ENCODE measurements around the gene NOLC1. TPM values are rescaled to one million over a fixed set of nuclear protein-coding genes. Genes with fewer than 3 reads are reported as not detected.

Gene NOLC1
- total RNA-seq, 2 experiments from 2014 or later, result 210 to 215 TPM

DNA sequence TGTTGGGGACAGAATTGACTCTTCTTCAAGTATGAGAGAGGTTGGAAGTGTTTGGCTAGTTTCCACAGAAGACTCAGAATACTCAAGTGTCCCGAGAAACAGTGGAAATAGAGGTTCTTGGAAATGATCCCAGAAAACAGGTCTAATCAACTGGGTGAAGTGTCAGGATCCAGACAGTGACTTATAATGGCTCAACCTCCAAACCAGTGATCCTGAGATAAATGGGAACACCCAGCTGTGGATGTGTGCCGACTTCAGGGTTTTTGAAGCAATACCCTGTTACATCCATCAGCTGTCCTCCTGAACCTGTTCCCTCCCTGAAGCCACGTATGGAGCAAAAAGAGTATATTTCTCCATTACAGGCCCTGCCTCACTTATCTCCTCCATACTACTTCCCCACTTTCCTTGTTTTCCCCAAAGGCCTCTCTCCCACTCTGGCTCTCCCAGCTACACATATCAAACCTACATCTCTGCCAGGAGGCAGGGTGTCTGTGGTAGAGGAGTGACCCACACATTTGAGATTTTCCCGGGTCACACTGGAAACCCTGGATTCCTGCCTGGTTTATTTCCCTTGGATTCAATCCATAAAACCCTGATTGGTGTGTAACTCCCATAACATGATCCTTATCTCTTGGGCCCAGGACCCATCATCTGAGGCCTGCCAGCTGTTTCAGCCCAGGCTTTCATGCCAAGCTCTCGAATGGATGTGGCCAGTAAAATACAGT, 56.3 kb downstream of the NOLC1 start:
- Mint-ChIP-seq H3K4me3 (no peak overlapping the region), H3K36me3 (ENCODE audit: low read depth) (no peaks in the 10 kb centered on the region), H3K4me1 (ENCODE audit: low read depth) (no peaks in the 10 kb centered on the region), H3K9me3 (peaks cover 9% of the 10 kb centered on the region), H3K27me3 (no peaks in the 10 kb centered on the region), H3K27ac (no peak overlapping the region)
- DNase-seq (no peak), ATAC-seq (no peak)
- POLR2A ChIA-PET, result interaction anchor here (1.0 kb wide), 1 partner anchor 43 kb away, joined by 3 read pairs; no protein-coding TSS in a partner anchor
- CTCF ChIA-PET, result interaction anchor here (0.7 to 2.6 kb wide), 4 partner anchors 8 to 22 kb away, joined by 3 to 14 read pairs (median 4); no protein-coding TSS in a partner anchor
- TF ChIP-seq, protein P1, sequence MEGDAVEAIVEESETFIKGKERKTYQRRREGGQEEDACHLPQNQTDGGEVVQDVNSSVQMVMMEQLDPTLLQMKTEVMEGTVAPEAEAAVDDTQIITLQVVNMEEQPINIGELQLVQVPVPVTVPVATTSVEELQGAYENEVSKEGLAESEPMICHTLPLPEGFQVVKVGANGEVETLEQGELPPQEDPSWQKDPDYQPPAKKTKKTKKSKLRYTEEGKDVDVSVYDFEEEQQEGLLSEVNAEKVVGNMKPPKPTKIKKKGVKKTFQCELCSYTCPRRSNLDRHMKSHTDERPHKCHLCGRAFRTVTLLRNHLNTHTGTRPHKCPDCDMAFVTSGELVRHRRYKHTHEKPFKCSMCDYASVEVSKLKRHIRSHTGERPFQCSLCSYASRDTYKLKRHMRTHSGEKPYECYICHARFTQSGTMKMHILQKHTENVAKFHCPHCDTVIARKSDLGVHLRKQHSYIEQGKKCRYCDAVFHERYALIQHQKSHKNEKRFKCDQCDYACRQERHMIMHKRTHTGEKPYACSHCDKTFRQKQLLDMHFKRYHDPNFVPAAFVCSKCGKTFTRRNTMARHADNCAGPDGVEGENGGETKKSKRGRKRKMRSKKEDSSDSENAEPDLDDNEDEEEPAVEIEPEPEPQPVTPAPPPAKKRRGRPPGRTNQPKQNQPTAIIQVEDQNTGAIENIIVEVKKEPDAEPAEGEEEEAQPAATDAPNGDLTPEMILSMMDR (IDR thresholded peaks at IDR 0.05), result no peak
- intact Hi-C loops (cut with micrococcal nuclease), result no loop called here

DNA sequence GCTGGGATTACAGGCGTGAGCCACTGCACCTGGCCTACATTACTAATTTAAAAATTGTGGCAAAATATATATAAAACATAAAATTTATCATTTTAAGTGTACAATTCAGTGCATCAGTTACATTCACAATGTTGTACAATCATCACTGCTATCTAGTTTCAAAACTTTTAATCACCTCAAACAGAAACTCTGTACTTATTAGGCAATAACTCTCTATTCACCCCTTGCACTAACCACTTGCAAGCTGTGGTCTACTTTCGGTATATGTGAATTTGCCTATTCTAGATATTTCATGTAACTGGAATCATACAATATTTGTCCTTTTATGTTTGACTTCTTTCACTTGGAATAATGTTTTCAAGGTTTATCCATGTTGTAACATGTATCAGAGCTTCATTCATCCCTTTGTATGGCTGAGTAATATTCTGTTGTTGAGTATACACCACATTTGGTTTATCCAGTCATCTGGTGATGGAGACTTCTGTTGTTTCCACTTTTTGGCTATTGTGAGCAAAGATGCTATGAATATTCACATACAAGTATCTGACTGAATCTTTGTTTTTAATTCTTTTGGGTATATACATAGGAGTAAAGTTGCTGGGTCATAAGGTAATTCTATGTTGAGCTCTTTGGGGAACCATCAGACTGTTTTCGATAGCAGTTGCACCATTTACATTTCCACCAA, 59.6 kb downstream of the NOLC1 start:
- ChIA-PET POLR2A (interaction anchor here (0.6 to 1.1 kb wide), 3 partner anchors 50 to 127 kb away, joined by 3 read pairs; no protein-coding TSS in a partner anchor), CTCF (interaction anchor here (0.8 to 3.0 kb wide), 5 partner anchors 18 to 141 kb away, joined by 3 to 10 read pairs (median 3); no protein-coding TSS in a partner anchor)
- TF ChIP-seq, protein P1 (IDR thresholded peaks at IDR 0.05), result no peak
- Mint-ChIP-seq H3K9me3 (peaks cover 2% of the 10 kb centered on the region), H3K27me3 (peaks cover 4% of the 10 kb centered on the region), H3K27ac (no peak overlapping the region), H3K36me3 (ENCODE audit: low read depth) (no peaks in the 10 kb centered on the region), H3K4me1 (ENCODE audit: low read depth) (no peaks in the 10 kb centered on the region), H3K4me3 (no peak overlapping the region)
- DNase-seq (no peak), ATAC-seq (no peak)
- intact Hi-C loops (cut with micrococcal nuclease), result no loop called here

Other genes with a start within 250 kb of the NOLC1 start
- 10 to 100 TPM; 16.2 to 18.4 TPM for gene ARMH3, start 96.2 kb upstream of the NOLC1 start, total RNA-seq
- 10 to 100 TPM; 18.0 to 18.1 TPM for gene HPS6, start 87.0 kb upstream of the NOLC1 start, total RNA-seq
- gene LDB1, start 32.0 kb upstream of the NOLC1 start, total RNA-seq, result 10 to 100 TPM; 68.5 to 70.9 TPM
- gene PPRC1, start 19.3 kb upstream of the NOLC1 start, total RNA-seq, result 10 to 100 TPM; 68.6 to 72.2 TPM
- gene ELOVL3, start 73.9 kb downstream of the NOLC1 start, total RNA-seq, result not detected
- under 1 TPM in 1 of 2 experiments, not detected in 1; 0.23 TPM for gene PITX3, start 89.1 kb downstream of the NOLC1 start, total RNA-seq
- 10 to 100 TPM; 25.4 to 28.2 TPM for gene GBF1, start 93.1 kb downstream of the NOLC1 start, total RNA-seq
- gene NFKB2, start 243.3 kb downstream of the NOLC1 start, total RNA-seq, result 100 to 1,000 TPM; 251 to 253 TPM